ENCODE results near the gene ACKR1.

ACKR1 gene

GRCh38 chr1:159201642-159202041 is 3.0 kb upstream of the ACKR1 start:
- Histone ChIP-seq H3K27me3 (ENCODE audit: control insufficient read depth, insufficient read depth, low read length) (no peaks in the 10 kb centered on the region), H3K9ac (no peak overlapping the region), H3K9me3 (ENCODE audit: control insufficient read depth, low read length) (no peaks in the 10 kb centered on the region), H3K27ac (peak overlapping the region; percentile 15), H2AFZ (no peak overlapping the region), H3K4me2 (ENCODE audit: low read length) (no peak overlapping the region), H3K36me3 (ENCODE audit: control insufficient read depth, insufficient read depth, low read length) (no peaks in the 10 kb centered on the region), H3K79me2 (no peaks in the 10 kb centered on the region), H3K4me1 (no peaks in the 10 kb centered on the region), H3K4me3 (ENCODE audit: low read depth, low read length) (no peak overlapping the region)
- TF ChIP-seq CTCF (IDR thresholded peaks at IDR 0.05), result no peak

- no peak for TF ChIP-seq CTCF (IDR thresholded peaks at IDR 0.05)
- Histone ChIP-seq H3K4me3 (ENCODE audit: low read depth, low read length) (no peak overlapping the region), H3K27me3 (ENCODE audit: control insufficient read depth, insufficient read depth, low read length) (no peaks in the 10 kb centered on the region), H3K9ac (no peak overlapping the region), H3K79me2 (no peaks in the 10 kb centered on the region), H3K9me3 (ENCODE audit: control insufficient read depth, low read length) (no peaks in the 10 kb centered on the region), H2AFZ (no peak overlapping the region), H3K4me2 (ENCODE audit: low read length) (no peak overlapping the region), H3K36me3 (ENCODE audit: control insufficient read depth, insufficient read depth, low read length) (no peaks in the 10 kb centered on the region), H3K4me1 (no peaks in the 10 kb centered on the region), H3K27ac (no peak overlapping the region)
These were observed 1.1 kb upstream of the ACKR1 start for GRCh38 chr1:159203610-159204009.

- Histone ChIP-seq H3K79me2 (no peaks in the 10 kb centered on the region), H3K27me3 (ENCODE audit: control insufficient read depth, insufficient read depth, low read length) (no peaks in the 10 kb centered on the region), H3K4me2 (ENCODE audit: low read length) (no peak overlapping the region), H3K9ac (no peak overlapping the region), H3K4me3 (ENCODE audit: low read depth, low read length) (no peak overlapping the region), H3K36me3 (ENCODE audit: control insufficient read depth, insufficient read depth, low read length) (no peaks in the 10 kb centered on the region), H3K27ac (no peak overlapping the region), H3K9me3 (ENCODE audit: control insufficient read depth, low read length) (no peaks in the 10 kb centered on the region), H2AFZ (no peak overlapping the region), H3K4me1 (no peaks in the 10 kb centered on the region)
- no peak for TF ChIP-seq CTCF (IDR thresholded peaks at IDR 0.05)
These were observed 550 bp downstream of the ACKR1 start for GRCh38 chr1:159205225-159205624.

GRCh38 chr1:159206110-159206509 is 1.4 kb downstream of the ACKR1 start:
- H2AFZ ChIP-seq, result no peak overlapping the region
- no peak overlapping the region for H3K27ac ChIP-seq
- H3K27me3 ChIP-seq (ENCODE audit: control insufficient read depth, insufficient read depth, low read length), result no peaks in the 10 kb centered on the region
- no peak for TF ChIP-seq CTCF (IDR thresholded peaks at IDR 0.05)
- H3K79me2 ChIP-seq, result no peaks in the 10 kb centered on the region
- H3K4me3 ChIP-seq (ENCODE audit: low read depth, low read length), result no peak overlapping the region
- no peaks in the 10 kb centered on the region for H3K36me3 ChIP-seq (ENCODE audit: control insufficient read depth, insufficient read depth, low read length)
- H3K9me3 ChIP-seq (ENCODE audit: control insufficient read depth, low read length), result no peaks in the 10 kb centered on the region
- no peak overlapping the region for H3K4me2 ChIP-seq (ENCODE audit: low read length)
- no peaks in the 10 kb centered on the region for H3K4me1 ChIP-seq
- no peak overlapping the region for H3K9ac ChIP-seq

GRCh38 chr1:159207080-159207479 is 2.4 kb downstream of the ACKR1 start:
- no peak overlapping the region for H3K4me2 ChIP-seq (ENCODE audit: low read length)
- H3K4me3 ChIP-seq (ENCODE audit: low read depth, low read length), result no peak overlapping the region
- no peaks in the 10 kb centered on the region for H3K36me3 ChIP-seq (ENCODE audit: control insufficient read depth, insufficient read depth, low read length)
- H3K27me3 ChIP-seq (ENCODE audit: control insufficient read depth, insufficient read depth, low read length), result no peaks in the 10 kb centered on the region
- no peak overlapping the region for H2AFZ ChIP-seq
- TF ChIP-seq CTCF (IDR thresholded peaks at IDR 0.05), result no peak
- no peaks in the 10 kb centered on the region for H3K79me2 ChIP-seq
- no peak overlapping the region for H3K27ac ChIP-seq
- H3K9me3 ChIP-seq (ENCODE audit: control insufficient read depth, low read length), result no peaks in the 10 kb centered on the region
- H3K9ac ChIP-seq, result no peak overlapping the region
- H3K4me1 ChIP-seq, result no peaks in the 10 kb centered on the region
